Right renal cortex interstitium (tissue), 3 donors: Measurements from ENCODE around the gene DISC1. TPM values are rescaled to one million over a fixed set of nuclear protein-coding genes. Genes with fewer than 3 reads are reported as not detected.
"Not testable (repeated sequence)": the region's sequence is repeated elsewhere in the genome, so short reads cannot be mapped to it uniquely, and the experiment has no call there.

ENCODE experiments used
- DNase-seq, 3 donors: peaks; one replicate each; pipeline ENCODE4 v3.0.0-alpha.2; 2013; ENCODE audit warnings: low read depth in 3 of 3, low spot score in 2 of 3
- polyA plus RNA-seq, 3 donors: library from polyadenylated mRNA; unstranded; fragments of 120-200 nt; gene quantifications; one replicate each; pipeline ENCODE4 v1.2.1, GENCODE V29; 2013; ENCODE audit not compliant: insufficient read length in 3 of 3

The DISC1 gene
- polyA plus RNA-seq, 3 donors: 6.0 to 7.1 (median 6.1) TPM

DNA sequence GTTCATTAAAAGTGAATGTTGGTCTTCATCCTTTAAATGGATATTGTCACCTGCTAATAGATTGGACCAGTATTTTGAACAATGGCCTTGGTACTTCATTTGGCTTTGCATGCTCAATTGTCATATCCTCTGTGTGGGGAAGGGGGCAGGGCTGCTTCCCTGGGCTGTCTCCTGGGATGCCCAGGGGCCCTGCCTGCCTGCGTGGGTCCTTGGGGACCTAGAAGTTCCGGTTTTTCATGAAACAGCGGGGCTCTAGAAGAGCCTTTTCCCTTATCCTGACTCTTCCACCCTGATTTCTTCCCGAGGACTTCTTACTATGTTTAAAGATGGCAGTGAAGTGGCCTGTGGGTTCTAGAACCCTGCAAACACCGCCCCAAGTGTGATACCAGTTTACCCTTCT lies 97.5 kb downstream of the DISC1 start:
- DNase-seq: no peak

DNA sequence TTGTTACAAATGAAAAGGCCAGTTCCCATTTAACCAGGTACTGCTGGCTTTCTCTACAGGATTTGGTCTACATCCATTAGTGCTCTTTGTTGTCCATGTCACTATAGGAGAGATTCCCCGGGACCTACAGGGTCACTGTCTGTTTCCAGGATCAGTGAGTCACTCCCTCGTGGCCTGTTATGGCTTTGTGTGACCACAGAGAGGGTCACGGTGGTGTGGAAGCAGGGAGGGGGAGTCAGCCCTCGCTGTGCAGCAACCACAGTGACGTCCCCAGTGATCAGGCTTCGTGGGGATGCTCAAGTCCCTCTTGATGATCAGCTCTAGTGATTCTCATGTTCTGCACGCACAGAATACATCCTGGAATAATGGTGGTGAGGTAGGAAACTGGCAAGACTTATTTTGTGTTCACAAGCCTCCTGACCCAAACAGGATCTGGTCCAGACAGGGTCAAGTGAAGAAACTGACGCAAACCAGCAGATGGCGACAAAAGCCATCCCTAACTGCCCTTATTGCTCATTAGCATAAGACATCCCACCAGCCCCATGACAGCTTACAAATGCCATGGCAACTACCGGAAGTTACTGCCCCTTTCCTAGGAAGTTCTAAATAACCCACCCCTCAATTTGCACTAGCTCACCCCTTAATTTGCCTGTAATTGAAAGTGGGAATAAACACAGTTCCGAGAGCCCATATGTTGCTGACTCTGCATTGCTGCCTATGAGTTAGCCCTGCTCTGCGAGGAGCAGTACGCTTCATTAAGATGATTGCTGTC lies 98.5 kb downstream of the DISC1 start:
- no peak for DNase-seq

DNA sequence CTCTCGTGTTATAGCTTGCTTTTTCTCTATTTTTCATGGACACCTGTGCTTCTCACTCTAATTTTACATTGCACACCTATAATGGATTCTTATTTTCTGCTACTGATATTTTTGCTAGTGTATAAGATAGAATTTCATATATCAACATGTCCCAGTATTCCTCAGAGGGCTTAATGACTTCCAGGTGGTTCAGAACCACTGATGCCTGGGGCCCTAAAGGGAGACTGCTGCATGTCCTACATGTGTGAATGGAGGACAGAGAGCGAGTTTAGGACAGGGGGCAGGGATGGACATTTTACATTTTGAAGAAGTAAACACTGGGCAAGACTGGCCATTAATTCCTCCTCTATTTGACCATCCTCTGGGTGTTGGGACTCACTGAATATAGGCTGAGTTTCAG lies 100.6 kb downstream of the DISC1 start:
- DNase-seq: no peak

GRCh38 chr1:231728987-231729386 lies 102.4 kb downstream of the DISC1 start:
- DNase-seq: not testable (repeated sequence)

- DNase-seq: no peak
These were observed 103.0 kb downstream of the DISC1 start for GRCh38 chr1:231729544-231729943.

DNA sequence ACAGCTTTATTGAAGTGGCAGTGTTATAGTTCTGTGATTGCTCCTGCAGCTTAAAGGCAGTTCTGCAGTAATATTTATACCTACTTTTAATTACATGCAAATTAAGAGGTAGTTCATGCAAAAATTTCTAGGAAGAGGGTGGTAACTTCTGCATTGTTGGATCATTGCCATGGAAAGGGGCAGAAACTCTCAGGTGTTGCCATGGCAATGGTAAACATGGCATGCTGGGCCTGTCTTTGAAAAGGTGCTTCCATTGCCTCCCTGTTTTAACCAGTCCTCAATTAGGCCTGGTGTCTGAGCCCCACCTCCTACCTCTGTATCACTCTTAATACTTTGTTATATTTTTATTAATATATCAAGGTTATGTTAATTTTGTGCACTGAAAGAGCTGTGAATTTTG lies 104.7 kb downstream of the DISC1 start:
- no peak for DNase-seq

DNA sequence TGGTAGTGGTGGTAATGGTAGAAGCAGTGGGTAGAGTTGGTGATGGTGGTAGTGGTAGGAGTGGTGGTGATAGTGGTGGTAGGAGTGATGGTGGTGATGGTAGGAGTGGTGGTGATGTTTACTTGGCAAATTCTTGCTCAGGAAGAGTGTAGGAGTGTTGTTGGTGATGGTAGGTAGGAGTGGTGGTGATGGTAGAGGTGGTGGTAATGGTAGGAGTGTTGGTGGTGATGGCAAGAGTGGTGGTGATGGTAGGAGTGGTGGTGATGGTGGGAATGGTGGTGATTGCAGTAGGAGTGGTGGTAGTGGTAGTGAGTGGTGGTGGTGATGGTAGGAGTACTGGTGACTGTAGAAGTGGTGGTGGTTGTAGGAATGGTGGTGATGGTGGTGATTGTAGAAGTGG lies 106.5 kb downstream of the DISC1 start:
- DNase-seq: no peak

GRCh38 chr1:231733672-231734071 lies 107.1 kb downstream of the DISC1 start:
- no peak for DNase-seq

- no peak for DNase-seq
These were observed 107.8 kb downstream of the DISC1 start for GRCh38 chr1:231734417-231734816.

DNA sequence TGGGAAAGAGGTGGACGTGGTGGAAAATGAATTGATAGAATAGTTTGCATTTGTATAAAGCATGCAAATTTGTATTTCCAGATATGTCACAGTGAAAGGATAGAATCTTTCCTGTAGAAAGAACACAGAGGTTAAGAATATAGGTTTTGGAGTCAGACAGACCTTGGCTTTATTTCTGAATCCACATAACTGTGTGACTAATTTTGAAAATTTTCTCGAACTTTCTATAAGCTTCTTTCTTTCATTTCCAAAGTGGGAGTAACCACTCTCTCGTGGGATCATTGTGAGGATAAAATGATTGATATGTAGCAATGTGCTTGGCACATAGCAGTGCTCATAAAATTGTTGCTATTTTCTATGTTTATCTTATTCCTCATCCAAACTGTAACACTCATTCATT lies 108.8 kb downstream of the DISC1 start:
- DNase-seq: no peak

- DNase-seq: no peak
These were observed 109.4 kb downstream of the DISC1 start for GRCh38 chr1:231735941-231736340.

DNA sequence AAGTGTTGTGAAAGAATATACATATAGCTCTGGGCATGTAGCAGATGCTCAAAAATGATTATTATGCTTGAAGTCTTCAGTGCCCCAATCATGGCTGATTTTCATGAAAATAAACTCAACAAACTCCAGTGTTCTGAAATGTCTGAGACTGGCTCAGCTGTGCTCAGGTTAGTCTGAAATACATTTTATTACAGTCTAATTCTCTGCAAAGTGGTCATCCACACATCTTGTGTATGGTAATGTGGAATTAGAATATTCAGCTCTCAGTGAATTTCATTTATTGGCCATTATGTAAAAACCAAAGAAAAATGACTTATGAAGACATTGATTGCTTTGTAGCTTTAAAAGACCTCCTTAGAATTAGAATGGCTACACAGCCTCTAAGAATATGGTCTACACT lies 109.9 kb downstream of the DISC1 start:
- DNase-seq: no peak

DNA sequence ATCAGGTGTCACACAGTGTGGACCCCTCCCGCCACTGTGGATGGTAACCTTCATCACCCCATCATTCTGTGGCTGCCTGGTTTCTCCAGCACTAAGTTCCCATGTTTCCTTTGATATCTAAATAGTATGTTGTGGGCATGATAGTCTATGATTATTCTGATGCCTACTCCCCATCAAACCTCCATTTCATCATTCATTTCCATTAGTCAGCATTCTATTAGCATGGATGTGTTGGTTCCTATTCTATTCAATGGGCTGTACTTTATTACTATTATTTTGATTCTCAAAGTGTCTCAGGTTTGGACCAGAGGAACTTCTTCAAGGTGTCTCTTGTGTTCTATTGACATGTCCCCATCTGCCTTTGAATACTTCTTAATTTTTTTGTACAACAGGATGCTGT lies 112.0 kb downstream of the DISC1 start:
- DNase-seq: no peak

DNA sequence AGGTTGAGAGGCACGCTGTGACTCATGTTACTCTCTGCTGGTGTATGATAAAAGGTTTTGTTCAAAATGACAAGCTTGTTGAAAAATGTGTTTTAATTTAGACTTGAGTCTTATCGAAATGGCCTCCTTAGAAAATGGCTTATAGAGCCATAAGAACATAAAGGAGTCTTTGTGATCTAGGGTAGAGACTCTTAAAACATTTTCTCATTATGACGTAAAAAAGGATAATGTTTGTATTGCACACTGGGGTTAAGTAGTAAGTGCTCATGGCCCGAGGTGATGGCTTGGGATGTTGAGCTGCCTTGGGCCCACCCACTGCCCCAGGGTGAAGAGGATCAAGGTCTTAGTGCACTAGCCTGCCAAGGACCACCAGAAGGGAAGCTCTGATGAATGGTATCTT lies 117.4 kb downstream of the DISC1 start:
- DNase-seq: no peak

- no peak for DNase-seq
These were observed 122.3 kb downstream of the DISC1 start for GRCh38 chr1:231748760-231749415.

DNA sequence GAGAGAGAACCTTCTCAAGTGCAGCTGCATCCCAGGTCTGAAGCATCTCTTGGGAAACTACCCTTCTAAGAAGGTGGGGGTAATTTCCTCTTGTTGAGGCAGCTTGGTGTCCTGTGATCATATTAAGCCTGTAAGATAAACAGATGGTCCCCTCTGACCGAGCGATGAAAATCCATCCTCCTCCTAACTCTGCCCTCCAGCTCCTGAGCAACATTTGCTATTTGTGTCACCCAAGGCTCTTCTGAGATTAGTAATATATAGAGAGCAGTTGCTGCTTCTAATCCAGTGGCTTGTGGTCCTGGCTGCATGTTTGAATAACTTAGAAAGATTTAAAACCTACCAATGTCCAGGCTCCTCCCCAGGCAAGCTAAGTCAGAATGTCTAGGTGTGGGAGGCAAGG lies 123.7 kb downstream of the DISC1 start:
- DNase-seq: no peak

DNA sequence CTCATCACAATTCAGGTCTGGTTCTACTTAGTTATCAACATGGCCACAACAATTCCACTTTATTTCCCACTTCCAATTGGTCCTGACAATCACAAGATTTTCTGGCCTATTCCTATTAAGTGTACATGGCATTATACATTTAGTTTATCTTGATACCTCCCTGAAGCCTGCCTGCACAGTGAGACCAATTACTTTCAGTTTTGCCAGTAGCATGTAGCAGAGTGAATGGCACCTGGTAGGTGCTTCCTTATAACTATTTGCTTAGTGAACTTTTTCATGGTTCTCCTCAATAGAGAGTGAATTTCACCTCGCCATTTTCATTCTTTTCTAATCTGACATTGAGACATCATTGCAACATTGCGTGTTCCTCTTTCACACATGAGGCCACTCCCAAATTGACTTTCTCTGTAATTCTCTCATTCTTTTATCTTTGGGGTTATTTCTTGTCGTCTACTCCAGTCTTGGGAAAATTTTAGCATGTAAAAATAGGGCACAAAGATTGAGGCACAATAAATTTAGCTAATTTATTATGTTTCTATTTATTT lies 124.3 kb downstream of the DISC1 start:
- DNase-seq: no peak

DNA sequence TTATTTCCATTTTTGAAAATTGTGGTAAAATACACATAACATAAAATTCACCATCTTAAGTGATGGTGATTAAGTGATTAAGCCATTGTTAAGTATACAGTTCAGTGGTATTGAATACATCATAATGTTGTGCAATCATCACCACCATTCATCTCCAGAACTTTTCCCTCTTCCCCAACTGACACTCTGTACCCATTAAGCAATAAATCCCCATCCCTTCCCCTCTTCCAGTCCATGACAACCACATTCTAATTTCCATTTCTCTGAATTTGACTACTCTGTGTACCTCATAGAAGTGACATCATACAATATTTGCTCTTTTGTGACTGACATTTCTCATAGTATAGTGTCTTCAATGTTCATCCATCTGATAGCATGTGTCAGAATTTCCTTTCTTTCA lies 124.8 kb downstream of the DISC1 start:
- DNase-seq: no peak

DNA sequence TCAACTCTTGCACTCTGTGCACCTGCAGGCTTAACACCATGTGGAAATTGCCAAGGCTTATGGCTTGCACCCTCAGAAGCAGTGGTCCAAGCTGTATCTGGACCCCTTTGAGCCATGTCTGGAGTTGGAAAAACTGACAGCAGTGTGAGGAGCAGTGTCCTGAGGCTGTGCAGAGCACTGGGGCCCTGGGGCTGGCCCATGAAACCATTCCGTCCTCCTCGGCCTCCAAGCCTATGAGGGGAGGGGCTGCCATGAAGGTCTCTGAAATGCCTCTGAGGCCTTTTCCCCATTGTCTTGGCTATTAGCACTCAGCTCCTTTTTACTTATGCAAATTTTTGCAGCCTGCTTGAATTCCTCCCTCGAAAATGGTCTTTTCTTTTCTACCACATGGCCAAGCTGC lies 126.7 kb downstream of the DISC1 start:
- DNase-seq: no peak

DNA sequence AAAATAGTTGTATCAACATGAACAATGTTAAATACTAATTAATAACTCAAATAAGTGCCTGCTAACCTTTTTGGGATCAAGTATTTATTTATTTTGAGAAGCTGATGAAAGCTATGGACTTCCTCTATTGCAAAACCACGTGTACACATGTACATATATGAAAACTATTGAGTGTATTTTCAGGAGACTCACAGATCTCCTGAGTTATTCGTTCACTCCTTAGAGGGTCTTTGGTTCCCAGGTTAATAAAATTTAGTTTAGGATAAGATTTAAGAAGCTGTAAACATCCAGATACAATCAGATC lies 130.5 kb downstream of the DISC1 start:
- DNase-seq: no peak

DNA sequence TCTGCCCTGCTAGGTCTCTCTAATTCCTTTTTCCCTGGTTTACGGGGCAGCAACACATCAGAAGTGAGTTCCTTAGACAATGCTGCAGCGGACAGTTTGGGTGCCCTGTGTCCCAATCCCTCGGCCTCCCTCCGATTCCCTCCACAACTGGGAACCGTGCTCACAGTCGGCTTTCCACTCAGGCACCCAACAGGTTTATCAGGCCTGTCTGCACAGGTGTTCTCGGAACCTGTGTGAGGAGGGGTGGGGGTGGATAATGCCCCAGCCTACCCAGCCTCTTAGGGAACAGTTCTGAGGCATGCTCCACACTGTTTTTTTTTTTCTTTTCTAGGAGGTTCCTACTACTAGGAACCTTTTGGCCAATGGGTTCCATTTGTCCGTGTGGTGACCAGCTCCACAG lies 131.2 kb downstream of the DISC1 start:
- DNase-seq: no peak

- DNase-seq: no peak
These were observed 134.7 kb downstream of the DISC1 start for GRCh38 chr1:231761252-231761651.
